A549 (cell line): ENCODE results near the gene CADM1.

Source experiments
- POLR2A ChIP-seq: IDR thresholded peaks from 2 replicates; pipeline ENCODE4 v1.6.1; 2012; ENCODE audit warnings: mild to moderate bottlenecking, low read length
- RAD21 ChIP-seq, 2 experiments: fragments of >200 bp in 1 of 2; sonication (Bioruptor Twin) in 1 of 2; formaldehyde crosslinking in 1 of 2; IDR thresholded peaks in 1 of 2; conservative IDR thresholded peaks in 1 of 2; 2 replicates in 1 of 2; 3 replicates in 1 of 2; pipeline ENCODE4 v1.6.1; 2012 to 2018; ENCODE audit warnings: inconsistent platforms in 1 of 2
- SMC3 ChIP-seq: fragments of >200 bp; sonication (Bioruptor Twin); formaldehyde crosslinking; IDR thresholded peaks from 3 replicates; pipeline ENCODE4 v1.6.1; 2018; ENCODE audit warnings: inconsistent platforms
- TP53 ChIP-seq: fragments of 250-450 bp; sonication (Bioruptor Pico); IDR thresholded peaks from 2 replicates; pipeline ENCODE4 v1.5.0; 2021; ENCODE audit warnings: mild to moderate bottlenecking, moderate library complexity
- TF ChIP-seq, protein P1 (sequence below): fragments of >200 bp; sonication (Bioruptor Twin); formaldehyde crosslinking; IDR thresholded peaks from 3 replicates; pipeline ENCODE4 v1.5.1; 2016
- TF ChIP-seq, protein P2 (sequence below): IDR thresholded peaks from 2 replicates; pipeline ENCODE4 v1.6.1; 2012

DNA sequence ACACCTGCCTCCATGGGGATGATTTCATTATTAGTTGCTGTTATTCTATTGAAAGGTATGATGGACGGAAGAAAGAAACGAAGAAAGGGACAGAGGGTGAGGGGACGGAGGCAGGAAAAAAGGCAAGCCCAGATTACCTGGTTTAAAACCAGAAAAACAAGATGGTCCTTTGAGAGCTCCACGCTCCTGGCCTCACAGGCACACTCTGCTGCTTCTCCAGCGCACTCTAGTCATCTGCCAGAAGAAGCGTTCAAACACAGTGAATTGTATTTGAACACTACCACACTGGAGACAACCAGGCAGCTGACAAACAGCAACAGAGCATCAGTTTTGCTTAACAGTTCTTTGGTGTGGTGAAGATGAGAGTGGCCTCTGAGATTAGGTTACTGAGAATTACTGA is 216.9 kb downstream of the CADM1 start:
- TF ChIP-seq, protein P1, sequence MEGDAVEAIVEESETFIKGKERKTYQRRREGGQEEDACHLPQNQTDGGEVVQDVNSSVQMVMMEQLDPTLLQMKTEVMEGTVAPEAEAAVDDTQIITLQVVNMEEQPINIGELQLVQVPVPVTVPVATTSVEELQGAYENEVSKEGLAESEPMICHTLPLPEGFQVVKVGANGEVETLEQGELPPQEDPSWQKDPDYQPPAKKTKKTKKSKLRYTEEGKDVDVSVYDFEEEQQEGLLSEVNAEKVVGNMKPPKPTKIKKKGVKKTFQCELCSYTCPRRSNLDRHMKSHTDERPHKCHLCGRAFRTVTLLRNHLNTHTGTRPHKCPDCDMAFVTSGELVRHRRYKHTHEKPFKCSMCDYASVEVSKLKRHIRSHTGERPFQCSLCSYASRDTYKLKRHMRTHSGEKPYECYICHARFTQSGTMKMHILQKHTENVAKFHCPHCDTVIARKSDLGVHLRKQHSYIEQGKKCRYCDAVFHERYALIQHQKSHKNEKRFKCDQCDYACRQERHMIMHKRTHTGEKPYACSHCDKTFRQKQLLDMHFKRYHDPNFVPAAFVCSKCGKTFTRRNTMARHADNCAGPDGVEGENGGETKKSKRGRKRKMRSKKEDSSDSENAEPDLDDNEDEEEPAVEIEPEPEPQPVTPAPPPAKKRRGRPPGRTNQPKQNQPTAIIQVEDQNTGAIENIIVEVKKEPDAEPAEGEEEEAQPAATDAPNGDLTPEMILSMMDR = no peak
- TF ChIP-seq RAD21 (conservative IDR thresholded peaks at IDR 0.05 in 1 of 2, IDR thresholded peaks at IDR 0.05 in 1 of 2) = no peak
- TF ChIP-seq POLR2A = no peak
- TF ChIP-seq TP53 (CRISPR knock-in tag) = no peak
- TF ChIP-seq, protein P2, sequence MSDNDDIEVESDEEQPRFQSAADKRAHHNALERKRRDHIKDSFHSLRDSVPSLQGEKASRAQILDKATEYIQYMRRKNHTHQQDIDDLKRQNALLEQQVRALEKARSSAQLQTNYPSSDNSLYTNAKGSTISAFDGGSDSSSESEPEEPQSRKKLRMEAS = no peak
- TF ChIP-seq SMC3 = no peak
